H9 (cell line): ENCODE results near the gene SPRED1. TPM values are rescaled to one million over a fixed set of nuclear protein-coding genes. Genes with fewer than 3 reads are reported as not detected.
A peak's percentile ranks its signal among the peaks of the same experiment; 100 is the strongest.

Experiments
- DNase-seq: peaks from one replicate; pipeline ENCODE4 v3.0.0-alpha.2; 2017
- H2AFZ ChIP-seq: one replicate; pipeline ENCODE4 v1.6.1; 2013; ENCODE audit warnings: mild to moderate bottlenecking, low read length, control low read depth, moderate library complexity
- H2AK5ac ChIP-seq: 2 replicates; pipeline ENCODE4 v1.6.1; 2013; ENCODE audit warnings: low read length, control low read depth, mixed read lengths; ENCODE audit not compliant: insufficient read length
- H2BK120ac ChIP-seq: one replicate; pipeline ENCODE4 v1.6.1; 2013; ENCODE audit warnings: low read depth, mild to moderate bottlenecking, low read length, control low read depth, inconsistent platforms; ENCODE audit not compliant: poor library complexity, severe bottlenecking
- H2BK12ac ChIP-seq: 2 replicates; pipeline ENCODE4 v1.6.1; 2013; ENCODE audit warnings: low read length, control low read depth, mixed read lengths, low read depth; ENCODE audit not compliant: insufficient read length
- H2BK15ac ChIP-seq: 2 replicates; pipeline ENCODE4 v1.6.1; 2013; ENCODE audit warnings: low read depth, low read length, control low read depth
- H2BK20ac ChIP-seq: one replicate; pipeline ENCODE4 v1.6.1; 2013; ENCODE audit warnings: low read depth, mild to moderate bottlenecking, low read length, control low read depth, inconsistent platforms; ENCODE audit not compliant: poor library complexity, severe bottlenecking
- H2BK5ac ChIP-seq: 2 replicates; pipeline ENCODE4 v1.6.1; 2013; ENCODE audit warnings: low read length, control low read depth, mixed read lengths; ENCODE audit not compliant: insufficient read length
- H3K14ac ChIP-seq: 2 replicates; pipeline ENCODE4 v1.6.1; 2013; ENCODE audit warnings: low read length, control low read depth; ENCODE audit not compliant: insufficient read depth
- H3K18ac ChIP-seq: 2 replicates; pipeline ENCODE4 v1.6.1; 2013; ENCODE audit warnings: low read depth, mild to moderate bottlenecking, mixed read lengths, low read length, control low read depth; ENCODE audit not compliant: insufficient read length
- H3K23ac ChIP-seq: 2 replicates; pipeline ENCODE4 v1.6.1; 2013; ENCODE audit warnings: low read length, control low read depth, mixed read lengths, low read depth; ENCODE audit not compliant: insufficient read length
- H3K23me2 ChIP-seq: 2 replicates; pipeline ENCODE4 v1.6.1; 2013; ENCODE audit warnings: low read depth, mild to moderate bottlenecking, mixed read lengths, low read length, control low read depth; ENCODE audit not compliant: insufficient read length, poor library complexity, severe bottlenecking
- H3K27ac ChIP-seq: 2 replicates; pipeline ENCODE4 v1.5.1; 2013; ENCODE audit warnings: low read length, control low read depth, mixed read lengths, low read depth; ENCODE audit not compliant: insufficient read length
- H3K27me3 ChIP-seq: 2 replicates; pipeline ENCODE4 v1.6.1; 2013; ENCODE audit warnings: low read length, control low read depth, inconsistent platforms; ENCODE audit not compliant: insufficient read depth
- H3K4ac ChIP-seq: 2 replicates; pipeline ENCODE4 v1.6.1; 2013; ENCODE audit warnings: low read depth, mild to moderate bottlenecking, control low read depth, inconsistent platforms, low read length, moderate library complexity
- H3K4me1 ChIP-seq: 2 replicates; pipeline ENCODE4 v1.6.1; 2013; ENCODE audit warnings: low read length, control low read depth, inconsistent platforms; ENCODE audit not compliant: insufficient read depth
- H3K4me2 ChIP-seq: 2 replicates; pipeline ENCODE4 v1.6.1; 2013; ENCODE audit warnings: low read length, control low read depth, mixed read lengths; ENCODE audit not compliant: insufficient read length, insufficient read depth
- H3K56ac ChIP-seq: 2 replicates; pipeline ENCODE4 v1.6.1; 2013; ENCODE audit warnings: low read depth, mild to moderate bottlenecking, mixed read lengths, low read length, control low read depth; ENCODE audit not compliant: insufficient read length
- H3K79me1 ChIP-seq: 2 replicates; pipeline ENCODE4 v1.6.1; 2013; ENCODE audit warnings: low read depth, mild to moderate bottlenecking, moderate library complexity, low read length, control low read depth, inconsistent platforms; ENCODE audit not compliant: insufficient read depth, poor library complexity, severe bottlenecking
- H3K79me2 ChIP-seq: 2 replicates; pipeline ENCODE4 v1.6.1; 2013; ENCODE audit warnings: low read length, control low read depth, inconsistent platforms; ENCODE audit not compliant: insufficient read depth
- H3K9ac ChIP-seq: 2 replicates; pipeline ENCODE4 v1.6.1; 2013; ENCODE audit warnings: low read length, control low read depth, mixed read lengths; ENCODE audit not compliant: insufficient read length; ENCODE audit errors: extremely low read depth
- H3K9me3 ChIP-seq: one replicate; pipeline ENCODE4 v1.6.1; 2013; ENCODE audit warnings: low read depth, low read length, inconsistent platforms; ENCODE audit not compliant: control insufficient read depth
- H3T11ph ChIP-seq: one replicate; pipeline ENCODE4 v1.6.1; 2013; ENCODE audit warnings: mild to moderate bottlenecking, low read length, control low read depth, inconsistent platforms
- H4K20me1 ChIP-seq: one replicate; pipeline ENCODE4 v1.6.1; 2013; ENCODE audit not compliant: control insufficient read depth, insufficient read length, insufficient read depth
- H4K5ac ChIP-seq: 2 replicates; pipeline ENCODE4 v1.6.1; 2013; ENCODE audit warnings: low read depth, mild to moderate bottlenecking, mixed read lengths, low read length, control low read depth; ENCODE audit not compliant: insufficient read length
- H4K8ac ChIP-seq: replicated peaks from 2 replicates; pipeline ENCODE4 v1.6.1; 2013; ENCODE audit warnings: low read length, control low read depth, mixed read lengths, low read depth; ENCODE audit not compliant: insufficient read length
- H4K91ac ChIP-seq: 2 replicates; pipeline ENCODE4 v1.6.1; 2013; ENCODE audit warnings: low read depth, mild to moderate bottlenecking, moderate library complexity, mixed read lengths, low read length, control low read depth; ENCODE audit not compliant: insufficient read length
- H3K27ac Mint-ChIP-seq, 3 experiments: 2 replicates in 2 of 3; 3 replicates in 1 of 3; pipeline ENCODE4 v1.8.0; 2020 to 2021; ENCODE audit warnings: mixed read lengths in 3 of 3, mild to moderate bottlenecking in 1 of 3, moderate library complexity in 1 of 3
- H3K27me3 Mint-ChIP-seq: 2 replicates; pipeline ENCODE4 v1.8.0; 2021; ENCODE audit warnings: low read depth, mild to moderate bottlenecking, moderate library complexity, mixed read lengths
- H3K36me3 Mint-ChIP-seq, 3 experiments: 2 replicates in 2 of 3; 3 replicates in 1 of 3; pipeline ENCODE4 v1.8.0; 2020 to 2021; ENCODE audit warnings: low read depth in 3 of 3, mixed read lengths in 3 of 3; ENCODE audit not compliant: insufficient read depth in 1 of 3
- H3K4me1 Mint-ChIP-seq, 2 experiments: 2 replicates each; pipeline ENCODE4 v1.8.0; 2020; ENCODE audit warnings: mixed read lengths in 2 of 2
- H3K4me3 Mint-ChIP-seq, 2 experiments: 2 replicates in 1 of 2; 3 replicates in 1 of 2; pipeline ENCODE4 v1.8.0; 2020 to 2021; ENCODE audit warnings: mild to moderate bottlenecking in 2 of 2, mixed read lengths in 2 of 2, moderate library complexity in 1 of 2
- H3K9me3 Mint-ChIP-seq, 2 experiments: 2 replicates in 1 of 2; 3 replicates in 1 of 2; pipeline ENCODE4 v1.8.0; 2020; ENCODE audit warnings: mild to moderate bottlenecking in 2 of 2, mixed read lengths in 2 of 2, moderate library complexity in 1 of 2
- WGBS: extraction: QIAGEN DNeasy Blood & Tissue Kit; methylation state at CpG from one replicate; pipeline ENCODE4 v1.1.7; 2013; ENCODE audit warnings: missing lambda C conversion rate, low lambda C conversion rate, mixed read lengths; ENCODE audit not compliant: insufficient read length; ENCODE audit errors: extremely low coverage; 5-methylcytosine and 5-hydroxymethylcytosine counted together
- total RNA-seq: library from RNA; stranded (reverse); gene quantifications from 2 replicates; pipeline ENCODE4 v1.2.1, GENCODE V29; 2021
- TF ChIP-seq, protein P1 (sequence below): fragments of 200-600 bp; sonication (generic); conservative IDR thresholded peaks from 3 replicates; pipeline ENCODE4 v1.8.0; 2021; ENCODE audit warnings: antibody characterized with exemption, mild to moderate bottlenecking

Gene SPRED1
- total RNA-seq, 1 experiment from 2014 or later: 41.0 TPM

GRCh38 chr15:38344351-38344750, 91.7 kb downstream of the SPRED1 start:
- Histone ChIP-seq H3K27ac (no peak overlapping the region), H3K9me3 (no peaks in the 10 kb centered on the region), H2BK15ac (no peak overlapping the region)

More at GRCh38 chr15:38344351-38344750, 91.7 kb downstream of the SPRED1 start:
- Histone ChIP-seq H3K79me2 (no peaks in the 10 kb centered on the region), H2AFZ (no peak overlapping the region), H3K18ac (no peak overlapping the region), H3T11ph (no peak overlapping the region), H3K4me1 (no peaks in the 10 kb centered on the region), H3K4me2 (no peak overlapping the region), H3K9ac (no peak overlapping the region), H3K4ac (no peak overlapping the region), H2BK12ac (no peak overlapping the region), H4K8ac (no peak overlapping the region), H4K91ac (no peak overlapping the region), H4K5ac (no peak overlapping the region), H2BK20ac (no peak overlapping the region), H3K23ac (no peak overlapping the region), H2BK5ac (no peak overlapping the region), H2BK120ac (no peak overlapping the region), H3K56ac (no peak overlapping the region), H3K27me3 (no peaks in the 10 kb centered on the region), H3K23me2 (no peaks in the 10 kb centered on the region), H4K20me1 (no peaks in the 10 kb centered on the region), H3K14ac (no peak overlapping the region), H2AK5ac (no peak overlapping the region), H3K79me1 (no peaks in the 10 kb centered on the region)
- Mint-ChIP-seq H3K36me3 (peaks cover 8 to 31% (median 30%) of the 10 kb centered on the region in 3 experiments), H3K9me3 (no peaks in the 10 kb centered on the region), H3K4me1 (no peaks in the 10 kb centered on the region), H3K27me3 (no peaks in the 10 kb centered on the region), H3K27ac (peak overlapping the region in 1 of 3 experiments; percentile 38; a peak in 1 of 7 replicates), H3K4me3 (no peak overlapping the region)
- TF ChIP-seq, protein P1, sequence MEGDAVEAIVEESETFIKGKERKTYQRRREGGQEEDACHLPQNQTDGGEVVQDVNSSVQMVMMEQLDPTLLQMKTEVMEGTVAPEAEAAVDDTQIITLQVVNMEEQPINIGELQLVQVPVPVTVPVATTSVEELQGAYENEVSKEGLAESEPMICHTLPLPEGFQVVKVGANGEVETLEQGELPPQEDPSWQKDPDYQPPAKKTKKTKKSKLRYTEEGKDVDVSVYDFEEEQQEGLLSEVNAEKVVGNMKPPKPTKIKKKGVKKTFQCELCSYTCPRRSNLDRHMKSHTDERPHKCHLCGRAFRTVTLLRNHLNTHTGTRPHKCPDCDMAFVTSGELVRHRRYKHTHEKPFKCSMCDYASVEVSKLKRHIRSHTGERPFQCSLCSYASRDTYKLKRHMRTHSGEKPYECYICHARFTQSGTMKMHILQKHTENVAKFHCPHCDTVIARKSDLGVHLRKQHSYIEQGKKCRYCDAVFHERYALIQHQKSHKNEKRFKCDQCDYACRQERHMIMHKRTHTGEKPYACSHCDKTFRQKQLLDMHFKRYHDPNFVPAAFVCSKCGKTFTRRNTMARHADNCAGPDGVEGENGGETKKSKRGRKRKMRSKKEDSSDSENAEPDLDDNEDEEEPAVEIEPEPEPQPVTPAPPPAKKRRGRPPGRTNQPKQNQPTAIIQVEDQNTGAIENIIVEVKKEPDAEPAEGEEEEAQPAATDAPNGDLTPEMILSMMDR: no peak
- DNase-seq: no peak
- no CpG with 5 or more reads among the region's 2 CpGs for WGBS
